Heart left ventricle (tissue), 16 donors: ENCODE data around the gene MRTO4. TPM values are rescaled to one million over a fixed set of nuclear protein-coding genes. Genes with fewer than 3 reads are reported as not detected.
"Not testable (repeated sequence)": the region's sequence is repeated elsewhere in the genome, so short reads cannot be mapped to it uniquely, and the experiment has no call there.

Experiments
- ATAC-seq, 4 donors: fragments of 200-7000 bp; cut with Tn5 transposase; one replicate each; pipeline ENCODE4 v1.9.1; 2020 to 2022; ENCODE audit warnings: moderate library complexity in 4 of 4, mild to moderate bottlenecking in 3 of 4, moderate number of reproducible peaks in 1 of 4
- DNase-seq, 5 donors: peaks; one replicate each; pipeline ENCODE4 v3.0.0-alpha.2; 2020
- H3K27ac ChIP-seq, 12 donors: fragments of 200-600 bp; sonication (generic) in 4 of 12; one replicate each; pipeline versions ENCODE4 v1.5.0 to v1.8.0; 2016 to 2022; ENCODE audit warnings: mild to moderate bottlenecking in 2 of 12
- H3K27me3 ChIP-seq, 9 donors: fragments of 200-600 bp; sonication (generic) in 2 of 9; one replicate each; pipeline versions ENCODE4 v1.5.1 to v1.8.0; 2016 to 2022; ENCODE audit warnings: mild to moderate bottlenecking in 3 of 9
- H3K36me3 ChIP-seq, 9 donors: fragments of 200-600 bp; sonication (generic) in 2 of 9; one replicate each; pipeline versions ENCODE4 v1.5.0 to v1.8.0; 2018 to 2022; ENCODE audit warnings: mild to moderate bottlenecking in 2 of 9
- H3K4me1 ChIP-seq, 12 donors: fragments of 200-600 bp; sonication (generic) in 4 of 12; one replicate each; pipeline versions ENCODE4 v1.5.0 to v1.8.0; 2016 to 2022; ENCODE audit warnings: mild to moderate bottlenecking in 3 of 12
- H3K4me3 ChIP-seq, 12 donors: fragments of 200-600 bp; sonication (generic) in 4 of 12; one replicate each; pipeline versions ENCODE4 v1.5.0 to v1.8.0; 2017 to 2022; ENCODE audit warnings: mild to moderate bottlenecking in 9 of 12, moderate library complexity in 4 of 12
- H3K9me3 ChIP-seq, 12 donors: fragments of 200-600 bp; sonication (generic) in 4 of 12; one replicate each; pipeline versions ENCODE4 v1.5.0 to v1.8.0; 2016 to 2022; ENCODE audit warnings: mild to moderate bottlenecking in 1 of 12
- POLR2A ChIP-seq, 2 donors: fragments of 450-650 bp; IDR thresholded peaks; one replicate each; pipeline ENCODE4 v1.6.1; 2017; ENCODE audit warnings: antibody characterized with exemption in 2 of 2, mild to moderate bottlenecking in 2 of 2, moderate library complexity in 2 of 2
- WGBS, 4 donors: extraction: QIAGEN DNeasy Blood & Tissue Kit in 2 of 4; methylation state at CpG; one replicate each; pipeline versions ENCODE4 v1.1.5 to v1.1.7; 2013 to 2018; 5-methylcytosine and 5-hydroxymethylcytosine counted together
- intact Hi-C, 10 donors: fragments of 100-400 bp; cut with DNase I; formaldehyde crosslinking; loops; one replicate each; pipeline versions ENCODE4 v1.11.1 to v1.14.2; 2022
- polyA plus RNA-seq, 2 donors: library from polyadenylated mRNA; stranded (reverse); fragments of 200-250 nt; gene quantifications; one replicate each; pipeline ENCODE4 v1.2.3, GENCODE V29; 2013
- total RNA-seq, 9 donors: library from RNA; depleted of rRNA in 2 of 9; stranded (reverse); fragments of >200 nt in 2 of 9; fragmentation: NEBNext Ultra II Directional in 3 of 9; extraction: Animal tissue kit (Norgen Biotek cat#: 25700) in 3 of 9; gene quantifications; one replicate each; pipeline versions ENCODE4 v1.1.0 to v1.2.4, GENCODE V29; 2016 to 2023
- TF ChIP-seq, protein P1 (sequence below), 12 donors: fragments of 200-600 bp; sonication (generic) in 4 of 12; IDR thresholded peaks; one replicate each; pipeline versions ENCODE4 v1.5.0 to v1.8.0; 2018 to 2022; ENCODE audit warnings: antibody characterized with exemption in 12 of 12, mild to moderate bottlenecking in 5 of 12
- donor health status: ischemic (EF 13 %, LVEDD 7.1; RV severe dilation, severe dysfunction).
- donor health status: healthy with polysubstance abuse.
- donor health status: DM: no; HTN: yes; CAD: no.
- donor health status: DM: no; HTN: no; CAD: no.
- donor health status: ischemic (EF 25% LVEDD 6.9; RV normal size, moderate dysfunction).
- donor health status: ischemic (EF 25% LVEDD 5.7; RV mildly dilated, moderate dysfunction).
- donor health status: healthy.
- donor health status: DM: yes; HTN: yes; CAD: no.
- donor health status: ischemic (EF 35%, LVEDD 5.7; RV mildly dilated, moderate dysfunction).
- donor health status: nonischemic (EF 11% LVEDD 7.7; RV severe dilation, severe dysfunction).
- donor health status: DM: yes; HTN: yes; CAD: no.
- donor health status: PGD.
- donor health status: ischemic (EF 29% LVEDD 5.4; RV normal size, mild dysfunction).
- donor health status: nonischemic (EF 23%, LVEDD 6.1; RV moderate dilation, normal function).

The MRTO4 gene
- total and polyA plus RNA-seq, 11 donors = 8.3 to 56.3 (median 14.9) TPM

DNA sequence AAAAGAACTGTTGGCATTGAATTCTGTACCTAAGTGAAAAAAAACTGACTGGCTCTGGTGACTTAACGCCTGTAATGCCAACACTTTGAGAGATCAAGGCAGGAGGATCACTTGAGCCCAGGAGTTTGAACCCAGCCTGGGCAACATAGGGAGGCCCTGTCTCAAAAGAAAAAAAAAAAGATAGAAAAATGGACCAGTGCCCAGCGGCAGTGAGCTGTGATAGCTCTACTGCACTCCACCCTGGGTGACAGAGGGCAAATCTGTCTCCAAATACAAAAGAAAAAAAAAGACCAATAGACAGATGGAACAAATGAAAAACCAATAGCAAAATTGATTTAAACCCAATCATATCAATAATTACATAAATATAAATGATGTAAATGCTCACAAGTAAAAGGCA is 37.6 kb downstream of the MRTO4 start:
- Histone ChIP-seq H3K27ac (no peak overlapping the region), H3K9me3 (peaks cover 0 to 8% (median 3%) of the 10 kb centered on the region in 12 donors), H3K27me3 (peaks cover 0 to 5% (median 0%) of the 10 kb centered on the region in 9 donors), H3K4me3 (peak overlapping the region in 11 of 12 donors; percentile 17 to 59 (median 47)), H3K36me3 (no peaks in the 10 kb centered on the region), H3K4me1 (peaks cover 0 to 21% (median 6%) of the 10 kb centered on the region in 12 donors)
- WGBS, 4 donors = 23 to 36% (median 30%) methylated on average over 2 of the region's 2 CpGs
- ATAC-seq (peak in 2 of 4 donors; percentile 27 to 60), DNase-seq (no peak)
- intact Hi-C loops = no loop called here
- TF ChIP-seq POLR2A (IDR thresholded peaks at IDR 0.05) = no peak
- TF ChIP-seq, protein P1, sequence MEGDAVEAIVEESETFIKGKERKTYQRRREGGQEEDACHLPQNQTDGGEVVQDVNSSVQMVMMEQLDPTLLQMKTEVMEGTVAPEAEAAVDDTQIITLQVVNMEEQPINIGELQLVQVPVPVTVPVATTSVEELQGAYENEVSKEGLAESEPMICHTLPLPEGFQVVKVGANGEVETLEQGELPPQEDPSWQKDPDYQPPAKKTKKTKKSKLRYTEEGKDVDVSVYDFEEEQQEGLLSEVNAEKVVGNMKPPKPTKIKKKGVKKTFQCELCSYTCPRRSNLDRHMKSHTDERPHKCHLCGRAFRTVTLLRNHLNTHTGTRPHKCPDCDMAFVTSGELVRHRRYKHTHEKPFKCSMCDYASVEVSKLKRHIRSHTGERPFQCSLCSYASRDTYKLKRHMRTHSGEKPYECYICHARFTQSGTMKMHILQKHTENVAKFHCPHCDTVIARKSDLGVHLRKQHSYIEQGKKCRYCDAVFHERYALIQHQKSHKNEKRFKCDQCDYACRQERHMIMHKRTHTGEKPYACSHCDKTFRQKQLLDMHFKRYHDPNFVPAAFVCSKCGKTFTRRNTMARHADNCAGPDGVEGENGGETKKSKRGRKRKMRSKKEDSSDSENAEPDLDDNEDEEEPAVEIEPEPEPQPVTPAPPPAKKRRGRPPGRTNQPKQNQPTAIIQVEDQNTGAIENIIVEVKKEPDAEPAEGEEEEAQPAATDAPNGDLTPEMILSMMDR (IDR thresholded peaks at IDR 0.05) = no peak

- no peak overlapping the region for H3K27ac ChIP-seq
- peaks cover 0 to 3% (median under 1%) of the 10 kb centered on the region in 12 donors for H3K4me1 ChIP-seq
- peaks cover 0 to under 1% (median 0%) of the 10 kb centered on the region in 9 donors for H3K27me3 ChIP-seq
- no peak for DNase-seq
- TF ChIP-seq POLR2A (IDR thresholded peaks at IDR 0.05) = no peak
- TF ChIP-seq, protein P1 (IDR thresholded peaks at IDR 0.05) = no peak
- intact Hi-C loops = no loop called here
- no peak overlapping the region for H3K4me3 ChIP-seq
- ATAC-seq = no peak
- WGBS, 4 donors = 74 to 100% (median 95%) methylated on average over 2 of the region's 2 CpGs
- H3K9me3 ChIP-seq = peaks cover 0 to 22% (median 12%) of the 10 kb centered on the region in 12 donors
- H3K36me3 ChIP-seq = no peaks in the 10 kb centered on the region
Measured at GRCh38 chr1:19294638-19295037, 43.0 kb downstream of the MRTO4 start.

DNA sequence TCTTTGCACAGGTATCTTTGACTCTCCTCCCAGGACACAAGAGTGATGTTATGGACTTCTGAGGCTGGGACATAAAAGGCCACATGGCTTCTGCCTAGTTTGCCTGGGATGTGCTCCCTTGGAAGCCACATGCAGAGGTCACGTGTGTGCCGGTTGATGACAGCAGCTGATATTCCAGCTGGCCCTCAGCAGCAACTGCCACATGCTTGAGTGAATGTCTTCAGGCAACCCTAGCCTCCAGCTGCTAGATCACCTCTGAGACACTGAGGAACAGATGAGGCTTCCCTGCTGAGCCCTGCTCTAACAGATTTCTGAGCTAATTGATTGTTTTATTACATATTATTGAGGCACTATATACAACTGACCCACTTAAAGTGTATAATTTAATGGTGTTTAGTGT is 48.6 kb downstream of the MRTO4 start:
- intact Hi-C loops = no loop called here
- Histone ChIP-seq H3K27me3 (no peaks in the 10 kb centered on the region), H3K36me3 (peaks cover 0 to 31% (median 27%) of the 10 kb centered on the region in 9 donors), H3K4me1 (no peaks in the 10 kb centered on the region), H3K9me3 (peaks cover 0 to 5% (median under 1%) of the 10 kb centered on the region in 12 donors), H3K27ac (no peak overlapping the region), H3K4me3 (no peak overlapping the region)
- TF ChIP-seq, protein P1 (IDR thresholded peaks at IDR 0.05) = no peak
- no peak for TF ChIP-seq POLR2A (IDR thresholded peaks at IDR 0.05)
- ATAC-seq = no peak
- WGBS, 4 donors = 81 to 89% (median 86%) methylated on average over 2 of the region's 2 CpGs; no CpG with 5 or more reads in 1 of the 4 donors
- no peak for DNase-seq

DNA sequence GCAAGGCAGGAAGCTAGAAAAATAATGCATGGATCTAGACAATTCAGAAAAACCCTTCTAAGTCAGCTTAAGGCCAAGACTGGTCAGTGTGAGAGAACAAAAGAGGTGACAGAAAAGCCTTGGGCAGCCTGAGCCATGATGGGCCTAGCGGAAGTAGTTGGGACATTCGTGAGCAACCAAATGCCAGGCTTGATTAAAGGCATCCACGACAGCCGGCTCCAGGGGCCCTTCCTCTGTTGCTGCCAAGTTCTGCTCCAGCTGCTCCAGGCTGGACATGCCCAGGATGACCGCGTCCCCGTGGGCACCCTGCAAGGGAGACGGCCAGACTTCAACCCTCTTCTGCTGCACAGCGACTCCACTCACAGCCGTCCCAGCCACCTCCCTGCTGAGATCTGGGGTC is 52.5 kb downstream of the MRTO4 start:
- H3K27me3 ChIP-seq, H3K9me3 ChIP-seq, H3K27ac ChIP-seq, ATAC-seq, H3K4me3 ChIP-seq, H3K4me1 ChIP-seq, intact Hi-C loops, DNase-seq: not testable (repeated sequence)
- 90 to 94% (median 91%) methylated on average over 6 to 10 of the region's 10 CpGs for WGBS, 4 donors
- peaks cover 0 to 68% (median 59%) of the 10 kb centered on the region in 9 donors for H3K36me3 ChIP-seq

- Histone ChIP-seq H3K27me3 (no peaks in the 10 kb centered on the region), H3K4me1 (peaks cover 0 to 12% (median 3%) of the 10 kb centered on the region in 12 donors), H3K4me3 (no peak overlapping the region), H3K27ac (no peak overlapping the region), H3K36me3 (peaks cover 0 to 68% (median 59%) of the 10 kb centered on the region in 9 donors), H3K9me3 (no peaks in the 10 kb centered on the region)
- intact Hi-C loops = no loop called here
- DNase-seq (no peak), ATAC-seq (no peak)
- TF ChIP-seq, protein P1 (IDR thresholded peaks at IDR 0.05) = no peak
- TF ChIP-seq POLR2A (IDR thresholded peaks at IDR 0.05) = no peak
- 86 to 96% (median 94%) methylated on average over 6 to 11 of the region's 11 CpGs for WGBS, 4 donors
Measured at GRCh38 chr1:19305880-19306279, 54.3 kb downstream of the MRTO4 start.
